Neuron (in vitro differentiated cells): Measurements from ENCODE around the gene ARHGEF10L.

Experiments used
- H2AFZ ChIP-seq: one replicate; pipeline ENCODE4 v1.6.1; 2013; ENCODE audit warnings: low read depth, mild to moderate bottlenecking, inconsistent platforms, low read length, moderate library complexity
- H3K27me3 ChIP-seq: one replicate; pipeline ENCODE4 v1.6.1; 2013; ENCODE audit warnings: low read length; ENCODE audit not compliant: insufficient read depth
- H3K36me3 ChIP-seq: one replicate; pipeline ENCODE4 v1.6.1; 2013; ENCODE audit warnings: low read length; ENCODE audit not compliant: insufficient read depth
- H3K4me1 ChIP-seq: one replicate; pipeline ENCODE4 v1.6.1; 2013; ENCODE audit warnings: low read length; ENCODE audit not compliant: insufficient read depth
- H3K4me3 ChIP-seq: 2 replicates; pipeline ENCODE4 v1.5.1; 2013; ENCODE audit warnings: mild to moderate bottlenecking, low read length, moderate library complexity
- H3K9me3 ChIP-seq: one replicate; pipeline ENCODE4 v1.6.1; 2013; ENCODE audit warnings: low read length

The ARHGEF10L gene

DNA sequence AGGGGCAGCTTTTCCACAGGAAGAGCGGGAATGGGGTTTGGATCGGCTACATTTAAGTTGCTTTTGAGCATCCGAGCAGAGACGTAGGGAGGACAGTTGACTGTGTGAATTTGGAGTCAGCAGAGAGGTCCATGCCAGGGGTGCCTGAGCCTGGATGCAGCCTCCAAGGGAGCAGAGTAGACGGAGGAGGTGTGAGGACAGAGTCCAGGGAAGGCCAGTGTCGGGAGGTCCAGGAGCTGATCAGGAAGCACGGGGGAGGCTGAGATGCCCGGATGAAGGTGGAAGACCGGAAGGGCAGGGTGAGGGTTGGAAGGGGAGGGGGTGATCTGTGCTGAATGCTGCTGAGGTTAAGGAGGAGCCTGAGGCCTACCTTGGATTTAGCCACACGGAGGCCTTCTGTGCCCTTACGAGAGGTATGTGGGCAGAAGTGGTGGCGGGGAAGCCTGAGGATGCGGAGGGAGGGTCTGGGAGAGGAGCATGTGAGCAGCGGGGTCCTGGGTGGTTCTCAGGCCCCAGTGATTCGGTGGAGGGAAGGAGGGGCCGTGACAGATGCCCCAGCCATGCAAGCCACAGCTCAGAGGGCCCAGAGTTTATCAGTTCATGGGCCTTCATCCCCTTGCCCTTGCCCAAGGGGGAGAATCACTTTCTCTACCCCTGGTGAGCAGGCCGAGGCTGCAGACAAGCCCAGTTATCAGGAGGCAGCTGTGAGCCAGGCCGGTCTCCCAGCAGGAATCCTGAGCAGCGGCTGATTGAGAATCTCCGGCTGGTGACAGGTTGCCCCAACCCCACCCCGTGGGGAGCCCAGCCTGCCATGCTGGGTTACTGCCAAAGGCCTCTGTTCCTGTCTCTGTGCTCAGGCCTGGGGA, 161.7 kb downstream of the ARHGEF10L start:
- Histone ChIP-seq H3K27me3 (no peaks in the 10 kb centered on the region), H2AFZ (no peak overlapping the region), H3K4me3 (no peak overlapping the region), H3K9me3 (no peaks in the 10 kb centered on the region), H3K36me3 (no peaks in the 10 kb centered on the region), H3K4me1 (peaks cover 17% of the 10 kb centered on the region)

GRCh38 chr1:17704176-17704575, 164.7 kb downstream of the ARHGEF10L start:
- Histone ChIP-seq H2AFZ (no peak overlapping the region), H3K36me3 (no peaks in the 10 kb centered on the region), H3K27me3 (no peaks in the 10 kb centered on the region), H3K4me1 (peaks cover 17% of the 10 kb centered on the region), H3K4me3 (no peak overlapping the region), H3K9me3 (no peaks in the 10 kb centered on the region)

- Histone ChIP-seq H3K27me3 (no peaks in the 10 kb centered on the region), H3K36me3 (no peaks in the 10 kb centered on the region), H2AFZ (no peak overlapping the region), H3K4me3 (no peak overlapping the region), H3K4me1 (peaks cover 9% of the 10 kb centered on the region), H3K9me3 (no peaks in the 10 kb centered on the region)
Measured at GRCh38 chr1:17706445-17706844, 166.9 kb downstream of the ARHGEF10L start.

DNA sequence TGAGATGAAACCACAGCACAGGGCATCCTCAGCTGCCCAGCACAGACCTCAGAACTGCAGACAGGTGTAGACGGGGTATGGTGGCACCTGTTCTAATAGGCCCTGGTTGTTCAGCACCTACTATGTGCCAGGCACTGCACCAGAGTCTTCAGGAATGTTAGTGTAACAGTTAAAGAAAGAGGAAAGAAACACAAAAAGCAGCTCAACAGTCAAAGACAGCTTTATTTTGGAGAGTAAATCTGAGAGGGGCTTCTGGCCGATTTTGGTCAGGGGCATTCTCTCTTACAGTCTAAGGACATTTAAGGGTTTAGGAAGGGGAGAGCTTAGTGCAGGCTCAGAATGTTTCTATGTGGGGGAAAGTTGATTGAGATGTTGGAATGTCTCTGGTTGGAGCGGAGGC, 170.5 kb downstream of the ARHGEF10L start:
- Histone ChIP-seq H3K27me3 (peaks cover 3% of the 10 kb centered on the region), H3K4me1 (no peaks in the 10 kb centered on the region), H3K36me3 (no peaks in the 10 kb centered on the region), H3K4me3 (no peak overlapping the region), H3K9me3 (no peaks in the 10 kb centered on the region), H2AFZ (no peak overlapping the region)

GRCh38 chr1:17710889-17711576, 171.5 kb downstream of the ARHGEF10L start:
- Histone ChIP-seq H3K4me1 (no peaks in the 10 kb centered on the region), H3K9me3 (no peaks in the 10 kb centered on the region), H3K27me3 (peaks cover 6% of the 10 kb centered on the region), H3K4me3 (no peak overlapping the region), H3K36me3 (no peaks in the 10 kb centered on the region), H2AFZ (no peak overlapping the region)

GRCh38 chr1:17711577-17711910, 172.0 kb downstream of the ARHGEF10L start:
- Histone ChIP-seq H3K9me3 (no peaks in the 10 kb centered on the region), H3K36me3 (no peaks in the 10 kb centered on the region), H3K27me3 (peaks cover 6% of the 10 kb centered on the region), H3K4me3 (no peak overlapping the region), H3K4me1 (no peaks in the 10 kb centered on the region), H2AFZ (no peak overlapping the region)

- Histone ChIP-seq H3K4me3 (no peak overlapping the region), H3K9me3 (no peaks in the 10 kb centered on the region), H3K4me1 (no peaks in the 10 kb centered on the region), H3K27me3 (peaks cover 6% of the 10 kb centered on the region), H3K36me3 (no peaks in the 10 kb centered on the region), H2AFZ (no peak overlapping the region)
Measured at GRCh38 chr1:17711941-17712340, 172.4 kb downstream of the ARHGEF10L start.

GRCh38 chr1:17713993-17714392, 174.5 kb downstream of the ARHGEF10L start:
- no peaks in the 10 kb centered on the region for H3K36me3 ChIP-seq
- no peak overlapping the region for H3K4me3 ChIP-seq
- H3K27me3 ChIP-seq, result peaks cover 6% of the 10 kb centered on the region
- H3K9me3 ChIP-seq, result no peaks in the 10 kb centered on the region
- no peaks in the 10 kb centered on the region for H3K4me1 ChIP-seq
- H2AFZ ChIP-seq, result no peak overlapping the region

DNA sequence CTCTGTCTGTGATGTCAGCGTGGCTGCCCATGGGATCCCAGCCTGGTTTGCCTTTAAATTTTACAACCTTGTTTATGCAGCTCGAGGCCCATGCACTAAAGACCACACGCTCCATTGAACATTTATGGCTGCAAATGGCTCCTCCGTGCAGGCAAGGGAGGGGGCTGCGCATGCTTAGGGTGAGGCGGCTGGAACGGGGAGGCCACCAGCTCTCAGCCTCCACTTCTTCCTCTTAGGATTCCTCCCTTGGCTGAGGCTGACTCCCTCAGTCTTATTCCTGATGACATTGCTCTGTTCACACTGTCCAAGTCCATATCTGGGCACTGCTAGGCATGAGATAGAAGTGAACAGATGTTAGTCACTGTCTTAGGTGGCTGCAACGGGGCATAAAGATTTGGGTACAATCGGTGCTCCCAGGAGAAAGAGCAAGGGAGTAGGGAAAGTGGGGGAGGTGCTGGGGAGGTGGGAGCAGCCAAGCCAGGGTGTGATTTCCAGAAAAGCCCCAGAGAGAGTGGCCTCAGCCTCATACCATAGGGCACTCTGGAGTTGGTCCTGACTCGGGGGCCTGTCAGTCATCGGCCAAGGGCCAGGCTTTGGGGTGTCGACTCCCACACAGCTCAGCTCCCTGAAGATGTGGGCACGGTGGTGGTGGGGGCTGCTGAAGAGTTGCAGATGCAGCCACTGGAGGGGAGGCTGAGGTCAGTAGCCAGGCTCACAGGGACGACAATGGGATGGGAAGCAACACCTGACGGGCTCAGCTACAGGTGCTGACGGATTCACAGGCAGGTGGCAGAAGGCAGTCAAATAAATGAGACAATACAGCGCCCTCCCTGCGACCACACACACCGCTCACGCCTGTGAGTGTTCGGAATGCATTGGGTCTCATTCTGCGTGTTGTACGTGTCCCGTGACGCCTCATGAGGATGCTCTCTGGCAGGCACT, 178.4 kb downstream of the ARHGEF10L start:
- H3K4me3 ChIP-seq, result no peak overlapping the region
- no peaks in the 10 kb centered on the region for H3K36me3 ChIP-seq
- no peak overlapping the region for H2AFZ ChIP-seq
- H3K4me1 ChIP-seq, result no peaks in the 10 kb centered on the region
- H3K27me3 ChIP-seq, result peaks cover 6% of the 10 kb centered on the region
- no peaks in the 10 kb centered on the region for H3K9me3 ChIP-seq

GRCh38 chr1:17719874-17720273, 180.4 kb downstream of the ARHGEF10L start:
- H3K4me1 ChIP-seq, result no peaks in the 10 kb centered on the region
- H3K36me3 ChIP-seq, result no peaks in the 10 kb centered on the region
- H3K27me3 ChIP-seq, result peaks cover 5% of the 10 kb centered on the region
- H2AFZ ChIP-seq, result no peak overlapping the region
- H3K4me3 ChIP-seq, result no peak overlapping the region
- H3K9me3 ChIP-seq, result no peaks in the 10 kb centered on the region

GRCh38 chr1:17721444-17721843, 181.9 kb downstream of the ARHGEF10L start:
- Histone ChIP-seq H2AFZ (no peak overlapping the region), H3K27me3 (peaks cover 2% of the 10 kb centered on the region)

GRCh38 chr1:17723684-17724083, 184.2 kb downstream of the ARHGEF10L start:
- Histone ChIP-seq H3K9me3 (no peaks in the 10 kb centered on the region), H2AFZ (no peak overlapping the region), H3K4me1 (no peaks in the 10 kb centered on the region), H3K4me3 (no peak overlapping the region), H3K27me3 (peaks cover 2% of the 10 kb centered on the region), H3K36me3 (no peaks in the 10 kb centered on the region)

More at GRCh38 chr1:17721444-17721843, 181.9 kb downstream of the ARHGEF10L start:
- Histone ChIP-seq H3K36me3 (no peaks in the 10 kb centered on the region), H3K4me3 (no peak overlapping the region), H3K9me3 (no peaks in the 10 kb centered on the region), H3K4me1 (no peaks in the 10 kb centered on the region)

GRCh38 chr1:17724150-17724549, 184.7 kb downstream of the ARHGEF10L start:
- no peak overlapping the region for H2AFZ ChIP-seq
- no peak overlapping the region for H3K4me3 ChIP-seq
- peaks cover 2% of the 10 kb centered on the region for H3K27me3 ChIP-seq
- H3K36me3 ChIP-seq, result no peaks in the 10 kb centered on the region
- H3K4me1 ChIP-seq, result no peaks in the 10 kb centered on the region
- H3K9me3 ChIP-seq, result no peaks in the 10 kb centered on the region
